GM18909 (cell line): Measurements from ENCODE around the gene UAP1.
"Not testable (repeated sequence)": the region's sequence is repeated elsewhere in the genome, so short reads cannot be mapped to it uniquely, and the experiment has no call there.

ENCODE experiments used
- ATAC-seq: cut with Tn5 transposase; IDR thresholded peaks from one replicate; pipeline ENCODE4 v1.9.1; 2021; ENCODE audit warnings: mild to moderate bottlenecking; ENCODE audit not compliant: unreplicated experiment, poor library complexity

The UAP1 gene

GRCh38 chr1:162562470-162562828 is 927 bp downstream of the UAP1 start:
- ATAC-seq: no peak

DNA sequence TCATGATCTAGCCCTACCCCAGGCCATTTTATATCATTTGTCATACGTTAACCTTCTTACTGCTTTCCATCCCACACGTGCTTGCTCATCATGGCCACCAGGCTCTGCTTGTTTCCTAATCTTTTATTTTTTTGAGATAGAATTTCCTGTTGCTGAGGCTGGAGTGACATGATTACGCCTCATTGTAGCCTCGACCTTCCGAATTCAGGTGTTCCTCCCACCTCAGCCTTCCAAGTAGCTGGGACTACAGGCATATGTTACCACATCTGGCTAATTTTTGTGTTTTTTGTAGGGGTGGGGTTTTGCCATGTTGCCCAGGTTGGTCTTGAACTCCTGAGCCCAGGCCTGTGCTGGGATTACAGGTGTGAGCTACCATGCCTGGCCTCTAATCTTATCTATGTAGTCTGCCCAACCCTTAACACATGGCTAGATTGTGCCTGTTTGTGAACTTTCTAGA is 3.3 kb downstream of the UAP1 start:
- ATAC-seq: no peak

DNA sequence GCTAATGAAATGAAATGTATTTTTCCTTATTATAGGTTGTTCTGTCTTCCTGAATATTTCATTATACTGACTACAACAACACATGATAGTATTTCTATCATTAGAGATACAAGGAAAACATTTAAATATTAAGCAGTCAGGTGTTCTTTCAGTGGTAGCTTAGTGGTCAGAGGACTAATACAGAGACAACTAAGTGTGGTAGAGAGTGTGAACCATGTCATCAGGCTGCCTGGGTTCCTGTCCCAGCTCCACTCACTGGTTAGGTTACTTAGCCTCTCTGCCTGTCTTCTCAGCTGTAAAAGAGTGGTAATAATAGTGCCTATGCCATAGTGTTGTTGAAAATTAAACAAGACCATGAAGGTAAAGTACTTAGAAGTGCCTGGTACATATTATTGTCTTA is 3.9 kb downstream of the UAP1 start:
- ATAC-seq: no peak

DNA sequence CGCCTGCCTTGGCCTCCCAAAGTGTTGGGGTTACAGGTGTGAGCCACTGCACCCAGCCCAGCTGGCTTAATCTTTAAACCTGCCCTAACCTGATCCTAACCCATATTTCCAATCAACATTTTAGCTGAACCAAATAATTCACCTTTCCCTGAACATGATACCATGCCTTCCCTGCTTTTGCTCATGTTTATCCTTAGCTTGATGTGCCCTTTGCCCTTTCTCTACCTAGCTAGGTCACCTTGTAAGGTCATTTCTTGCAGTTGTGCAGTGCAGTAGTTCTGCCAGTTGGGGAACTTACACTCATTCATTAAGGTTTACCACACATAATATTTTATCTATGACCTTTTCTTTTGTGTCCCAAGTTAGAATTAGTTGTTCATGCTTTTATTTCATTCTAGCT is 5.3 kb downstream of the UAP1 start:
- no peak for ATAC-seq

- ATAC-seq: no peak
Measured at GRCh38 chr1:162568802-162569201, 7.3 kb downstream of the UAP1 start.

DNA sequence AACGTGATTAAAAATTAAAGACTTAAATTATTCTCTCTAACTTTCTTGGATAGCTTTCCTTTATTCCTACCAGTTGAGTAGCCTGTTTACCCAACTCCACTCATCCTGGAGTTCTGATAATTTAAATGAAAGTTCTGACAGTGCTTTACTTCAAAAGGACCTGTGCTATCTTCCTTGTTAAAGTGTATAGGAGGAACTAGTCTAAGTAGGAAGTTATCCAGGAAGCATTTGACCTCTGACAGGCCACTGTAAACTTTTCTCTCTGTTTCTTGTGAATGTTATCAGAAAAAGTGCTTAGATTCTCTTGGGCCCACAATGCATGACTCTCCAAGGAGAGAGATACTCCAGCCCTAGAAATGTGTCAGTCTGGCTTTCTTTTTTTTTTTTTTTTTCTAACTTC is 9.2 kb downstream of the UAP1 start:
- ATAC-seq: no peak

- ATAC-seq: not testable (repeated sequence)
Measured at GRCh38 chr1:162571121-162571520, 9.6 kb downstream of the UAP1 start.

GRCh38 chr1:162571696-162572095 is 10.2 kb downstream of the UAP1 start:
- no peak for ATAC-seq

DNA sequence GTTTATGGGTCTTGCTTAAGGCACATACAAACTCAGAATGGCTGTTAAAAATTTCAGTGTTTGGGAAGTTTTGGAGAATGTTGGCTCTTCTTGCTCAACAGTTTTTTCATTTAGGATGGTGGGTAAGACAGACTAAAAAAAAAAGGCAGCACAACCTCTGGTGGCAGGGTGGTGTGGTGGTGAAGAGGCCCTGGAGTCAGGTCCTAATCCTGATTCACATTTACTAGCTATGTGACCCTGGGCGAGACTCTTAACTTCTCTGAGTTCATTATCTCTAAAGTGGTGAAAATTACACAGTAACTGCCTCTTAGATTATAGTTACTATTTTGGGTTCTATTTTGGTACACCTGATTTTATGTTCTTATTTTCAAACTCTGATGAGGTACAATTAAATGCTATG is 11.6 kb downstream of the UAP1 start:
- ATAC-seq: no peak

- no peak for ATAC-seq
Measured at GRCh38 chr1:162578071-162578700, 16.7 kb downstream of the UAP1 start.

DNA sequence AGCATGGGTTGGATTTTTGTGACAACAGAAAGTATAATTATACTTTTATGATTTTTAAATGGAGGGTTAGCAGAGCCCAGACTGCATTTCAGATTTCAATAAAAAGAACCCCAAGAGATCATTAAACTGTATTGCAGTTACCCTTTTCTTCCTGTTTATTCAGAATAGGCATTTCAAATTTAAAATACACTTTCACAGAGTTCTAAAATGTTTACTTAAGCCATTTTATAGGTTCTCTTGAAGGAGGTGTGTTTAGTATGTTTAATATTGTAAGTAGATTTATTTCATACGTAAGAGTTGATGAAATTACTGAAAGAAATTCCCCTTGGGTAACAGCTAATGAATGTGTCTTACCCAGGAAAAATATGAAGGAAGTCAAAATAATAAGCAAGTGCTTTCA is 17.4 kb downstream of the UAP1 start:
- ATAC-seq: no peak

- ATAC-seq: no peak
Measured at GRCh38 chr1:162580308-162580707, 18.8 kb downstream of the UAP1 start.

DNA sequence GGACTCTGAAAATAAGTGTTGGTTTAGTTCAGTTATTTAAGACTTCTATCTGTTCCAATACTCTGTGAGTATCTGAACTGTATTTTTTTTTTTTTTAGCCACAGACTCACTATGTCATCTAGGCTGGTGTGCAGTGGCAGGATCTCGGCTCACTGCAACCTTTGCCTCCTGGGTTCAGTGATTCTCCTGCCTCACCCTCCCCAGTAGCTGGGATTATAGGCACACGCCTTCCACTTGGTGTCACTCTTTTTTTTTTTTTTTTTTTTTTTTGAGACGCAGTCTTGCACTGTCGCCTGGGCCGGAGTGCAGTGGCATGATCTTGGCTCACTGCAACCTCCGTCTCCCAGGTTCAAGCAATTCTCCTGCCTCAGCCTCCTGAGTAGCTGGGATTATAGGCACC is 21.4 kb downstream of the UAP1 start:
- ATAC-seq: not testable (repeated sequence)

GRCh38 chr1:162585101-162585500 is 23.6 kb downstream of the UAP1 start:
- ATAC-seq: not testable (repeated sequence)

DNA sequence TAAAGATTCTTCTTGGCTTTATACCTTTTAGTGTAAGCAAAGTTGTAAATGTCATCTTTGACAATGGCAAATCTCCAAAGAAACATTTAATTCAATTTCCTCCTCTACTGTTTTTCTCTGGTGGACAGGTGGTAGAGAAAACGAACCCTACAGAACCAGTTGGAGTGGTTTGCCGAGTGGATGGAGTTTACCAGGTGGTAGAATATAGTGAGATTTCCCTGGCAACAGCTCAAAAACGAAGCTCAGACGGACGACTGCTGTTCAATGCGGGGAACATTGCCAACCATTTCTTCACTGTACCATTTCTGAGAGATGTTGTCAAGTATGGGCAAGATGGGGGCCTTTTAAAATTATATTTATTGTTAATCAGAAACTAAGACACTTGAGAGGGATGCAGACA is 25.8 kb downstream of the UAP1 start:
- no peak for ATAC-seq

DNA sequence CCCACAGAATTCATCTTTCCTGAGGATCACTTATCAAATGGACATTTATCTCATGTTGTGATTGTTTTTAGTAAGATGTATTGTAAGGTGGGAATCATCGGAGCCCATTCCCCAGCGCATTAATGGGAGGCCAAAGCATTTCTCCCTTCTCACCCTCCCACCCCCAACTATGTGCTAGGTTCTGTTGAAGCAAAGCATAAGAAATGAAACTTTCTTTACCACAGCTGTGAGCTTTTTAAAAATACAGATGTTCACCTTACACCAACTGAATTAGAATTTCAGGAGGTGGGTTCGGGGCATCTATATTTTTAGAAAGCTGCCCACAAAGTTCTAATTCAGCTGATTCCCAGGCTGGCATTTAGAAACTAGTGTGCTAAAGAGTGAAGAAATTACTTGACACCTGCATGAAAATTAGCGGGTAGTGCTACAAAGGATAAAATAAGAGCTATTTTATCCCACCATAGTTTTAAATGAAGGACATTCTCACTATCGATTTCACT is 26.3 kb downstream of the UAP1 start:
- no peak for ATAC-seq

DNA sequence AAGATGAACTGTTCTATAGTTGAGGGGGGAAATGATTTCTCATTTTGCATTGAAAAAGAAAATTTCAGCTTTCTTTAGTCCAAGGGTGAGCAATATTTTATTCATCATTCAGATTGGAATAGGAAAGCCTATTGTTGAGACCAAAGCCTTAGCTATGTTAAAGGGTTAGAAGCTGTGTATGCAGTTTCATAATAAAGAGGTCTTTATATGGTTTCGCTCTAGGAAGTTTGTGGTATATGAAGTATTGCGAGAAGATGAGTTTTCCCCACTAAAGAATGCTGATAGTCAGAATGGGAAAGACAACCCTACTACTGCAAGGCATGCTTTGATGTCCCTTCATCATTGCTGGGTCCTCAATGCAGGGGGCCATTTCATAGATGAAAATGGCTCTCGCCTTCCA is 28.6 kb downstream of the UAP1 start:
- ATAC-seq: no peak

DNA sequence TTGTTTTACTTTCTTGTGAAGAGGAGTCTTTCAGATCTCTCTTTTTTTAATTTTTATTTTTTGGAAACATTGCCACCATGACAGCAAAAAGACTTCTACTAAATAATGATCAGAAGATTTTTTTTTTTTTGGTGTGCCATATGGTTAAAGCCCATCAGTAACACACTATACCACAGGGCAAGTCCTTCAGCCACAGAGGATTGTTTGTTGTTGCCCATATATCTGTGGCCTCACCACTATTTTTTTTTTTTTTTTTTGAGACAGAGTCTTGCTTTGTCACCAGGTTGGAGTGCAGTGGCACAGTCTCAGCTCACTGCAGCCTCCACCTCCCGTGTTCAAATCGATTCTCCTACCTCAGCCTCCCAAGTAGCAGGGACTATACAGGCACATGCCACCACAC is 29.2 kb downstream of the UAP1 start:
- ATAC-seq: no peak

DNA sequence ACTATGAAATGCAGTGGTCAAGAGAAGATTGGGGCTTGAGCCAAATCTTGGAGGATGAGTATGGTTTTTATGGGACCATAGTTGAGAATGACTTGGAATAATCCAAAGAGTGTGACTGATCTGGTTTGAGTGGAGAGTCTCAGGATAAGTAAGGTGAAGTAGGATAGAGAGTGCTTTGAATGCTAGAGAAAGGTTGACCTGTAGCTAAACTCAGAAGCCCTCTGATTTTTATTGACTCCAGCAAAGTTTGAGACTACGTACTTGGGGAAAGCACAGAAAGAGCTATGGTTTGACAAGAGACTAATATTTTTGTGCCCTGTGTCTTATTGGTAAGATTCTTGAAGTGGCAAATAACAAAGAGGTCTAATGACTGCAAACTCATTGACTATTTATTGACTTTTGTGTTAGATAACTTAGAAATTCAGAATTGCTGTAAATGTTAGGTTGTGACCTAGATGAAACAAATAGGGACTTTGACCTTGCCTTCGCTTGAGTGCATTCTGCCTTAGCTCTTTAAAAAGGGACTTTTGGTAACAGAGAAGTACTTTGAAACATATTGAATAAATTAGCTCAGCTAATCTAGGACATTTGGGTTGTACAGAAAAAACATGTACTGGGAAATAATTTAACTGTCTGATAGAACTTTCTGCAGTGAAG is 35.1 kb downstream of the UAP1 start:
- no peak for ATAC-seq

GRCh38 chr1:162599451-162599850 is 37.9 kb downstream of the UAP1 start:
- no peak for ATAC-seq

GRCh38 chr1:162603117-162603516 is 41.6 kb downstream of the UAP1 start:
- ATAC-seq: not testable (repeated sequence)
